GM23338 (cell line): ENCODE results near the gene OSBPL3. TPM values are rescaled to one million over a fixed set of nuclear protein-coding genes. Genes with fewer than 3 reads are reported as not detected.
A peak's percentile ranks its signal among the peaks of the same experiment; 100 is the strongest.

ENCODE experiments used
- ATAC-seq: fragments of 200-7000 bp; cut with Tn5 transposase; 3 replicates; pipeline ENCODE4 v1.9.1; 2020
- DNase-seq: peaks from one replicate; pipeline ENCODE4 v3.0.0-alpha.2; 2015; ENCODE audit warnings: low spot score
- H2AFZ ChIP-seq: fragments of 200-600 bp; sonication (generic); 2 replicates; pipeline ENCODE4 v1.8.0; 2016; ENCODE audit warnings: antibody characterized with exemption, mild to moderate bottlenecking, moderate library complexity
- H3F3A ChIP-seq: fragments of 200-600 bp; sonication (generic); replicated peaks from 2 replicates; pipeline ENCODE4 v1.8.0; 2017; ENCODE audit warnings: antibody characterized with exemption, mixed run types, low read depth
- H3K27ac ChIP-seq: fragments of 200-600 bp; sonication (generic); 2 replicates; pipeline ENCODE4 v1.6.1; 2016; ENCODE audit warnings: low read depth
- H3K27me3 ChIP-seq: fragments of 200-600 bp; sonication (generic); 2 replicates; pipeline ENCODE4 v1.8.0; 2016; ENCODE audit warnings: mild to moderate bottlenecking, mixed run types, moderate library complexity; ENCODE audit not compliant: insufficient read depth
- H3K36me3 ChIP-seq: fragments of 200-600 bp; sonication (generic); 2 replicates; pipeline ENCODE4 v1.8.0; 2016; ENCODE audit warnings: mild to moderate bottlenecking; ENCODE audit not compliant: insufficient read depth
- H3K4me1 ChIP-seq: fragments of 200-600 bp; sonication (generic); 2 replicates; pipeline ENCODE4 v1.8.0; 2016; ENCODE audit warnings: mild to moderate bottlenecking, moderate library complexity; ENCODE audit not compliant: insufficient read depth
- H3K4me2 ChIP-seq: fragments of 200-600 bp; sonication (generic); 2 replicates; pipeline ENCODE4 v1.7.1; 2017; ENCODE audit warnings: mixed run types
- H3K4me3 ChIP-seq: fragments of 200-600 bp; sonication (generic); 2 replicates; pipeline ENCODE4 v1.6.1; 2016; ENCODE audit warnings: mixed run types
- H3K79me2 ChIP-seq: fragments of 200-600 bp; sonication (generic); replicated peaks from 2 replicates; pipeline ENCODE4 v1.8.0; 2017; ENCODE audit warnings: mild to moderate bottlenecking; ENCODE audit not compliant: insufficient read depth
- H3K9me2 ChIP-seq: fragments of 200-600 bp; sonication (generic); 2 replicates; pipeline ENCODE4 v1.8.0; 2017; ENCODE audit not compliant: insufficient read depth
- H4K20me1 ChIP-seq: fragments of 200-600 bp; sonication (generic); replicated peaks from 2 replicates; pipeline ENCODE4 v1.8.0; 2017; ENCODE audit warnings: mild to moderate bottlenecking; ENCODE audit not compliant: insufficient read depth
- H3K27ac Mint-ChIP-seq: 2 replicates; pipeline ENCODE4 v1.8.0; 2020; ENCODE audit warnings: inconsistent platforms, mild to moderate bottlenecking, moderate library complexity, mixed read lengths
- H3K27me3 Mint-ChIP-seq: 3 replicates; pipeline ENCODE4 v1.8.0; 2022; ENCODE audit warnings: low read depth, mild to moderate bottlenecking, moderate library complexity, mixed read lengths, inconsistent platforms; ENCODE audit not compliant: insufficient read depth, poor library complexity
- H3K36me3 Mint-ChIP-seq: 3 replicates; pipeline ENCODE4 v1.8.0; 2021; ENCODE audit warnings: low read depth, mild to moderate bottlenecking, inconsistent platforms, moderate library complexity, mixed read lengths
- H3K4me1 Mint-ChIP-seq: 3 replicates; pipeline ENCODE4 v1.8.0; 2020; ENCODE audit warnings: mild to moderate bottlenecking, inconsistent platforms, mixed read lengths
- H3K4me3 Mint-ChIP-seq: 3 replicates; pipeline ENCODE4 v1.8.0; 2021; ENCODE audit warnings: moderate library complexity, mild to moderate bottlenecking, inconsistent platforms, mixed read lengths
- H3K9me3 Mint-ChIP-seq: 3 replicates; pipeline ENCODE4 v1.8.0; 2020; ENCODE audit warnings: moderate library complexity, mild to moderate bottlenecking, inconsistent platforms, mixed read lengths
- CREB1 ChIP-seq: fragments of 250-450 bp; sonication (Bioruptor Pico); IDR thresholded peaks from 2 replicates; pipeline ENCODE4 v1.5.0; 2020; ENCODE audit warnings: low read depth, mild to moderate bottlenecking, moderate library complexity
- ETS1 ChIP-seq: IDR thresholded peaks from 2 replicates; pipeline ENCODE4 v1.6.1; 2016; ENCODE audit warnings: antibody characterized with exemption
- NANOG ChIP-seq: IDR thresholded peaks from 2 replicates; pipeline ENCODE4 v1.6.1; 2016; ENCODE audit warnings: antibody characterized with exemption, borderline replicate concordance
- STAT1 ChIP-seq: IDR thresholded peaks from one replicate; pipeline ENCODE4 v1.6.1; 2016; ENCODE audit warnings: antibody characterized with exemption; ENCODE audit not compliant: unreplicated experiment
- ZNF114 ChIP-seq: fragments of 250-450 bp; sonication (Bioruptor Pico); IDR thresholded peaks from 2 replicates; pipeline ENCODE4 v1.5.0; 2020; ENCODE audit warnings: mild to moderate bottlenecking, moderate library complexity
- ZNF462 ChIP-seq: fragments of 250-450 bp; sonication (Bioruptor Pico); IDR thresholded peaks from 2 replicates; pipeline ENCODE4 v1.5.0; 2020; ENCODE audit warnings: mild to moderate bottlenecking, moderate library complexity
- polyA plus RNA-seq: library from polyadenylated mRNA; unstranded; fragments of >200 nt; fragmentation: Nextera tagmentation; extraction: Ambion mirVana; gene quantifications from 2 replicates; pipeline ENCODE4 v1.2.1, GENCODE V29; 2016
- total RNA-seq: library from RNA; depleted of rRNA; stranded (reverse); fragments of >200 nt; shearing (Covaris generic); gene quantifications from 2 replicates; pipeline ENCODE4 v1.2.3, GENCODE V29; 2014
- TF ChIP-seq, protein P1 (sequence below), 2 experiments: fragments of 200-600 bp in 1 of 2; sonication (generic) in 1 of 2; conservative IDR thresholded peaks; 2 replicates each; pipeline versions ENCODE4 v1.5.1 to v1.6.1; 2016 to 2017; ENCODE audit warnings: antibody characterized with exemption in 2 of 2, low read depth in 2 of 2, mild to moderate bottlenecking in 2 of 2, moderate library complexity in 1 of 2

The OSBPL3 gene
- total and polyA plus RNA-seq, 2 experiments from 2014 or later: 7.2 to 15.7 TPM

DNA sequence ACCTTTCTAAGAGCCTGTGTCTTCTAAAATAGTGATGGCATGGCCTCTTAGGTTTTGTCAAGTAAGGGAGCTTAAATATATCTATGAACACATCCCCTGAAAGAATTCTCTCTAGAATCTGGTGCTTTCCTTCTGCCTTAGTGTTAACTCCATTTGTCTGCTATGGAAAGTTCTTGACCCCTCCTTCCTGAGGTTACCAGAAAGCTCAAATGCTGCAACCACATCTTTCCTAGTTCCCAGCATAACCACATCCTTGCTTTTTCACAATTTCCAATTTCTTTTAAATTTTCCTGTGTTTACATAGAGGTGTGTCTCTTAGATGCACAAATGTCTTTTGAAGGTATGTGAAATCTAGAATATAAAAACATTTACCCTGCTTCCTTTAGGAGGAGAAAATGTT is 206.3 kb downstream of the OSBPL3 start:
- peaks cover 3% of the 10 kb centered on the region; the same call in 1 of the 3 replicates for H3K9me3 Mint-ChIP-seq
- H4K20me1 ChIP-seq: no peaks in the 10 kb centered on the region
- no peak overlapping the region for H3K4me2 ChIP-seq
- no peak overlapping the region for H3K27ac Mint-ChIP-seq
- no peak overlapping the region for H3K27ac ChIP-seq
- no peaks in the 10 kb centered on the region for H3K79me2 ChIP-seq
- H3K36me3 ChIP-seq: no peaks in the 10 kb centered on the region
- ATAC-seq (no peak), DNase-seq (no peak)
- H3K27me3 ChIP-seq: no peaks in the 10 kb centered on the region
- H3K27me3 Mint-ChIP-seq: no peaks in the 10 kb centered on the region
- H3K4me1 Mint-ChIP-seq: peaks cover 4% of the 10 kb centered on the region; the same call in 1 of the 3 replicates
- H3K4me3 ChIP-seq: no peak overlapping the region
- no peak overlapping the region for H3K4me3 Mint-ChIP-seq
- H2AFZ ChIP-seq: peak overlapping the region; percentile 56; the same call in 1 of the 2 replicates
- H3F3A ChIP-seq: no peaks in the 10 kb centered on the region
- H3K36me3 Mint-ChIP-seq: no peaks in the 10 kb centered on the region
- H3K9me2 ChIP-seq: no peaks in the 10 kb centered on the region
- TF ChIP-seq CREB1 (CRISPR knock-in tag) (no peak), ETS1 (no peak), ZNF114 (CRISPR knock-in tag) (no peak), NANOG (no peak), STAT1 (no peak), ZNF462 (no peak)
- TF ChIP-seq, protein P1, sequence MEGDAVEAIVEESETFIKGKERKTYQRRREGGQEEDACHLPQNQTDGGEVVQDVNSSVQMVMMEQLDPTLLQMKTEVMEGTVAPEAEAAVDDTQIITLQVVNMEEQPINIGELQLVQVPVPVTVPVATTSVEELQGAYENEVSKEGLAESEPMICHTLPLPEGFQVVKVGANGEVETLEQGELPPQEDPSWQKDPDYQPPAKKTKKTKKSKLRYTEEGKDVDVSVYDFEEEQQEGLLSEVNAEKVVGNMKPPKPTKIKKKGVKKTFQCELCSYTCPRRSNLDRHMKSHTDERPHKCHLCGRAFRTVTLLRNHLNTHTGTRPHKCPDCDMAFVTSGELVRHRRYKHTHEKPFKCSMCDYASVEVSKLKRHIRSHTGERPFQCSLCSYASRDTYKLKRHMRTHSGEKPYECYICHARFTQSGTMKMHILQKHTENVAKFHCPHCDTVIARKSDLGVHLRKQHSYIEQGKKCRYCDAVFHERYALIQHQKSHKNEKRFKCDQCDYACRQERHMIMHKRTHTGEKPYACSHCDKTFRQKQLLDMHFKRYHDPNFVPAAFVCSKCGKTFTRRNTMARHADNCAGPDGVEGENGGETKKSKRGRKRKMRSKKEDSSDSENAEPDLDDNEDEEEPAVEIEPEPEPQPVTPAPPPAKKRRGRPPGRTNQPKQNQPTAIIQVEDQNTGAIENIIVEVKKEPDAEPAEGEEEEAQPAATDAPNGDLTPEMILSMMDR (conservative IDR thresholded peaks at IDR 0.05; ENCODE audit: low read depth in 2 of 2): no peak
- H3K4me1 ChIP-seq: peaks cover 7% of the 10 kb centered on the region; the same call in 1 of the 2 replicates
